ENCODE data around the gene FECH.
"Not testable (repeated sequence)": the region's sequence is repeated elsewhere in the genome, so short reads cannot be mapped to it uniquely, and the experiment has no call there.

FECH gene

DNA sequence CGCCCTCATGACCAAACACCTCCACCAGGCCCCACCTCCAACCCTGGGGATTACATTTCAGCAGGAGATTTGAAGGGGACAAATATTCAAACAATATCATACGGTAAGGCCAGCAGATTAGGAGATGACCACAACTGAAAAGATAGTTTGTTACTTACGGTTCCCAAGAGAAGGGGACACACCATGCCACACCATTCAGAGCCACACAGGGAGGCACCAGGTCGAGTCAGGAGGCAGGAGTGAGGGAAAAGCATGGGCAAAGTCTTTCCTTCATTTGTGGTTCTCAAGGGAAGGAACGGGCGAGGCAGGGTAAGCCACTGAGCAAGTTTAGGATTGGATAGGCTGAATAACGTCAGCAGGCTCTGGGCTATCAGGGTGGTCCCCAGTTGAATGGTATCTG is 57.4 kb downstream of the FECH start:
- DNase-seq: no peak

DNA sequence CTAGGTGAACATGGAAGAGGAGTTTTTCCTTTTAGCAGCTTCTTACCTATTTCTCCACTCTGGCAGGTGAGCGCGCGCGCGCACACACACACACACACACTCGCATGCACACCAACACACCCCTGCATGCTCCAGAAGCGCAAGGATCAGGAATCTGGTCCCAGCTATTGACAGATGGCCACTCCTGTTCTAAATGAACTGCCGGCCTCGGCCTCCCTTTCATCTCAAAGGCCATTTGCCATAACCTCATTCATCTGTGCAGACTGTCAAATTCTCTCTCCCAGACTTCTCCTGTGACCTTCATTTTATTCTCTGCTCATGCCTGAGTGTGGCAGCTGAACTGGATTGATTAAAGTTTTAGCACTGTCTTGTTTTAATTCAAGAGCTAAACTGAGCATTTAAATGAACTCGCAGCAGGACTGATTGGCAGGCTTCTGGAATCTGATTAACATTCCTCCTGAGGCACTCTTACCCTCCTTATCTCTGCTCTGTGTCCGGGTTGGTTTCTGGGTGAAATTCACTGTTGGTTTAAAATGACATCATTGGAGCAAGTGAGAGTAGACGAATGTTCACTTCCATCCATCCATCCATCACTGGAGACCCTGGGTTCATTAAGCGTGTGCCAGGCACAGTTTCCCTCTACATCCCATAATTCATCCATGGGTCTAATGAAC is 58.8 kb downstream of the FECH start:
- no peak for DNase-seq

DNA sequence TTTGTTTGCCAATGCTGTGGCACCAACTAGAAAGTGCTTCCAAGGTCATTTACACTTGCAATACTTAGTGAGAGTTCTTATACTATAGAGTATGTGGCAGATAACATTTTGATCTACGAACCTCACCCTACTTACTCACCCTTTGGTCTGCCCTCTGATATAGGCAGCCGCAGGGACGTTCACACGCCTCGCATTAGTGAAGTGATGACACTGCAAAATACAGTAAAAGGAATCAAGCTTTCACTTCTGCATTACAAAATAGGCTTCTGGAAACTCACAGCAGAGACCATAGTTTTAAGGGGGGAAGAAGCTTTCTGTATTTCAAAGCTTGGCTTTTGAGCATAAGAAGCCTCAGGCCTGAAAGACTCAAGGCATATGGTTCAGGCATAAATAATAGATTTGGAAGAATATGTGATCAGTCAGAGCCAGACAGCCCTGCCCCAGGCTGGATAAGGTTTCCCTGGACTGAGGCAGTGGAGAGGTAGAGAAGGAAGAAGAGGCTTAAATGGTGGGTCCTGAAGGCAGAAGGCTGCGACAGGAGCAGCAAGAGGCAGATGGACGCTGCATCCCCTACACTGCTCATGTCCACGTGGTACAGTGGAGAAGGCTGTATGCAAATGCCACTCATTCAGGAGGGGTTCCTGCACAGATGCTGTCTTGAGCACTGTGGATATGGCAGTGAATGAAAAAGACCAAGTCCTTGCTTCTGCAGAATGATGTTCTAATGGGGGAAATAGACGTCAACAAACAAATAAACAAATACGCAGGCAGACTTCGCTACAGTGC is 63.1 kb downstream of the FECH start:
- DNase-seq: no peak

DNA sequence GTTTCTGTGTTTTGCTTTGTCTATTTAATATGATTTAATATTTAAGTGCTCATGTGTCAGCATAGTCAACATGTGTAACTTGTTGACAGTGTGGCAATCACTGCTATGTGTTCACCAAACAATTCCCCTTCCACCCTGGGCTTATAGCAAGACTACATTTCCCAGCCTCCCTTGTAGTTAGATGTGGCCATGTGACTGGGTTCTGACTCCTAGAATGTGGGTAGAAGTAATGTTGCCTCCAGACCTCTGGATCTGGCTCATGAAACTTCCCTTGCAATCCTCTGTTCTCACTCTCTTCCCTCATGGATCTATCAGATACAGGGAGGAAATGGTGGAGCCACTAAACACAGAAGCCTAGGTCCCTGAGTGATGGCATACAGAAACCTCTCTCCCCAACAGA is 64.2 kb downstream of the FECH start:
- not testable (repeated sequence) for DNase-seq

DNA sequence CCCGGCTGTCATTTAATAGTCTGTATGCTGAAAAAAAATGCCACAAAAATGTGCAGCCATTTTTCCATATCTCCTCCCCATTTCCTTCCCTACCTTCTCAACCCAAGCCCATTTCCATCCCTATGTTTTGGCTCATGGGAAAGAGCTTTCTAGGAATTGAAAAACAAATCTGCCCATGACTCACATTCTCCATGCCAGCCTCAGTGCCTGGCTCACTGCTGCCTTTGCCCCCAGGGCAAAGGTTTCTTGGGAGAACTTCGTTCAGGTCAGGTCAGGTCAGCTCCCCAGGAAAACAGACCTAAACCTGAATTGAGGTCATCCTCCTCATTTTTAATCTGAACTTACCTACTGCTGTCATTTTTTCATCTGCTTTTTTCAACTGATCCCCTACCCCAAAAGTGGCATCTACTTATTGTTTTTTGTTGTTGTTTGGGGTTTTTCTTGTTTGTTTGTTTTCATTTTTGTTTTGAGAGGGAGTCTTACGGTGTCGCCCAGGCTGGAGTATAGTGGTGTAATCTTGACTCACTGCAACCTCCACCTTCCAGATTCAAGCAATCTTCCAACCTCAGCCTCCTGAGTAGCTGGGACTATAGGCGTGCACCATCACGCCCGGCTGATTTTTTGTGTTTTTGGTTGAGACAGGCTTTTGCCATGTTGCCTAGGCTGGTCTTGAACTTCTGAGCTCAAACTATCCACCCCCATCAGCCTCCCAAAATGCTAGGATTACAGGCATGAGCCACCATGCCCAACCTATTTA is 66.7 kb downstream of the FECH start:
- no peak for DNase-seq

DNA sequence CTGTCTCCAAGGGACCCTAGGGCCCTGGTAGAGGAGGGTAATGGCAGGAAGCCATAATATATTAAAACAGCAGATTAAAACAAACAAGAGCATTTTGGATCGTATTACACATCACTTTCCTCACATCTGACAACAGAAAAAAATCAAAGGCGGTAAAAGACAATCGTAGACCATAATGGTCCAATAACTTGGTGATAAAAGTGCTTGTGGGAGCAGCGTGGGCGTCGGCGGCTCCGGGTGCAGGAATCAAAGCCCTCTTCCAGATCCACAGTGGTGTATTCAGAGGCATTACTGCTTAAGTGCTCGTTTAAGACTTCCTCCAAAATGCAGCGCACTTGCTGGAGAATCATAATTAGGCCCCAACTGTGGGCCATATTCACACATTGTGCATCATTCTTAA is 68.0 kb downstream of the FECH start:
- no peak for DNase-seq

DNA sequence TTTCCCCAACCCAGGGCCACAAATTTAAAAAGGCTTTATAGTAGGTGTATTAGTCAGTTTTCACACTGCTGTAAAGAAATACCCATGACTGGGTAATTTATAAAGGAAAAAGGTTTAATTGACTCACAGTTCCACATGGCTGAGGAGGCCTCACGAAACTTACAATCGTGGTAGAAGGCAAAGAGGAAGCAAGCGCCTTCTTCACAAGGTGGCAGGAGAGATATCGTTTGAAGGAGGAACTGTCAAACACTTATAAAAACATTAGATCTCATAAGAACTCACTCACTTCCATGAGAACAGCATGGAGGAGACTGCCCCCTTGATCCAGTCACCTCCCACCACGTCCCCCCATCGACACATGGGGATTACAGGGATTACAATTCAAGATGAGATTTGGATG is 70.4 kb downstream of the FECH start:
- no peak for DNase-seq

DNA sequence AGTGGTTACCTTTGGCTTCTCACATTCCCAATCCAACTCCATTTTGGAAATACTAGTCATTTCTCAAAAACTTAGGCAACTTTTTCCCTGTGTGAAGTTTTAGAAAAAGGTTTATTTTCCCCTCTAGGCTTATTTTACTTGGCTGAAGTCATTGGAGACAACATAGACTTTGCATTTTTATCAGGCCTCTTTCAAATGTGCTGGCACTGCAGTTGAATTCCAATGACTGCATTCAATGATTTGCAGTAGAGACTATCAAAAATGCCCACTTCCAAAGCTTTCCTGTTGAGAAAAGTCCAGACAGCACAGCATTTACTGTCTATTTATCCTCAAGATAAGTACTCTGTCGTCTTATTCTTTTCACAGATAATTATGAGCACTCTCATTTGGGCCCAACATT is 81.3 kb downstream of the FECH start:
- DNase-seq: no peak

DNA sequence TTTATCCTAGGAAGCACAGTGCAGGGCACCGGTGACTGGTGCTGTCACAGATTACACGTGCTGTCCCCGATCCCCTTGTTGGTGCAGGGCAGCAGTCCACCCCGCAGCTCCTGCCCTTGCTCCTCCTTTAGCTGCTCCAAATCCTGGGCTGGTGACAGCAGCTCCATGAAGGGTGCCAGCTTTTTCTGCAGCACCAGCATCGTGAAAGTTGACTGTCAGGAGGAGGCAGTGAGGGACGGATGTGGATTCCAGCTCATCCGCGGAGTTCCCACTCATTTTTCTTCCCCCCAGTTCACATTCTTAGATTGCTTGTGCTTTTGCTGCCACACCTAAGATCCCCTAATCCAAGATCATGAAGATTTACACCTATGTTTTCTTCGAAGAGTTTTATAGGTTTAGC is 83.9 kb downstream of the FECH start:
- DNase-seq: no peak

DNA sequence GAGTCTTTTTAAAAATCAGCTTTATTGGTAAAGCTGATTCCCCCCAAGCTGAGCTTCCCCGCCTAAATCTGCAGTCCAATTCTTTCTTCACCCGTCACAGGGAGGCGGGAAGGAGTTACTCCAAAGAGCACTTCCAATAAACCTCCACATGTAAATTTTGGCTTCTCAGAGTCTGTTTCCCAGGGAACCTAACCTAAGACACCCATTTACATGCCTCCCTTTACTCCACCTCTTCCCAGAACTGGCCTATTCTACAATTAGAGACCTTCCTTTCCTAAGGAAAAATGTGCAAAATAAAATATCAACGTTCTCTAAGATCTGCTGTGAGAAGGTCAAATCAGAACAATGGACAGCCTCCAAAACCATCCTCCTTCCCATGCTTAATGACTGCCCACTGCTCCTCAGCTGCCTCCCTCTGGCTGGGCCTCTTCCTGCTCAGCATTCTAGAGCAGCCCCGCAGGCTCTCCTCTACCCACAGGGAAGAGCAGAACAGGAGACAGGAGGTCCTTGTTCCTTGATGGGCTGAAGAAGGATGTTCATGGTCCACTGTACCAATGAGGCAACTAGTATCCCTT is 87.7 kb downstream of the FECH start:
- no peak for DNase-seq

All from fibroblast of skin of scalp (primary cell).